Measurements from ENCODE around the gene TBR1.

Gene TBR1

GRCh38 chr2:161415034-161415986 is 787 bp upstream of the TBR1 start:
- peaks cover 86% of the 10 kb centered on the region for H3K27me3 ChIP-seq (ENCODE audit: control insufficient read depth, insufficient read depth, low read length)
- peaks cover 6% of the 10 kb centered on the region for H3K36me3 ChIP-seq (ENCODE audit: control insufficient read depth, insufficient read depth, low read length)
- no peak overlapping the region for H3K9ac ChIP-seq (ENCODE audit: low read depth, low read length)
- H3K27ac ChIP-seq (ENCODE audit: low read depth, low read length), result no peak overlapping the region
- H3K9me3 ChIP-seq (ENCODE audit: control insufficient read depth, insufficient read depth, low read length), result no peaks in the 10 kb centered on the region
- H3K4me1 ChIP-seq (ENCODE audit: control insufficient read depth, insufficient read depth, low read length), result peaks cover 41% of the 10 kb centered on the region
- H3K4me3 ChIP-seq (ENCODE audit: low read depth, low read length), result peak overlapping the region; percentile 60

GRCh38 chr2:161416708-161417437 is 776 bp downstream of the TBR1 start:
- H3K27me3 ChIP-seq (ENCODE audit: control insufficient read depth, insufficient read depth, low read length), result peaks cover 100% of the 10 kb centered on the region
- H3K9me3 ChIP-seq (ENCODE audit: control insufficient read depth, insufficient read depth, low read length), result no peaks in the 10 kb centered on the region
- H3K36me3 ChIP-seq (ENCODE audit: control insufficient read depth, insufficient read depth, low read length), result no peaks in the 10 kb centered on the region
- no peak overlapping the region for H3K27ac ChIP-seq (ENCODE audit: low read depth, low read length)
- H3K9ac ChIP-seq (ENCODE audit: low read depth, low read length), result no peak overlapping the region
- no peak overlapping the region for H3K4me3 ChIP-seq (ENCODE audit: low read depth, low read length)
- peaks cover 41% of the 10 kb centered on the region for H3K4me1 ChIP-seq (ENCODE audit: control insufficient read depth, insufficient read depth, low read length)

- no peak overlapping the region for H3K9ac ChIP-seq (ENCODE audit: low read depth, low read length)
- no peak overlapping the region for H3K27ac ChIP-seq (ENCODE audit: low read depth, low read length)
- H3K36me3 ChIP-seq (ENCODE audit: control insufficient read depth, insufficient read depth, low read length), result no peaks in the 10 kb centered on the region
- no peaks in the 10 kb centered on the region for H3K9me3 ChIP-seq (ENCODE audit: control insufficient read depth, insufficient read depth, low read length)
- H3K27me3 ChIP-seq (ENCODE audit: control insufficient read depth, insufficient read depth, low read length), result peaks cover 100% of the 10 kb centered on the region
- H3K4me3 ChIP-seq (ENCODE audit: low read depth, low read length), result no peak overlapping the region
- H3K4me1 ChIP-seq (ENCODE audit: control insufficient read depth, insufficient read depth, low read length), result peaks cover 41% of the 10 kb centered on the region
Measured at GRCh38 chr2:161417438-161418274, 1.6 kb downstream of the TBR1 start.

- no peak overlapping the region for H3K27ac ChIP-seq (ENCODE audit: low read depth, low read length)
- peaks cover 35% of the 10 kb centered on the region for H3K4me1 ChIP-seq (ENCODE audit: control insufficient read depth, insufficient read depth, low read length)
- peak overlapping the region; percentile 36 for H3K4me3 ChIP-seq (ENCODE audit: low read depth, low read length)
- H3K9ac ChIP-seq (ENCODE audit: low read depth, low read length), result no peak overlapping the region
- H3K9me3 ChIP-seq (ENCODE audit: control insufficient read depth, insufficient read depth, low read length), result no peaks in the 10 kb centered on the region
- no peaks in the 10 kb centered on the region for H3K36me3 ChIP-seq (ENCODE audit: control insufficient read depth, insufficient read depth, low read length)
- peaks cover 100% of the 10 kb centered on the region for H3K27me3 ChIP-seq (ENCODE audit: control insufficient read depth, insufficient read depth, low read length)
Measured at GRCh38 chr2:161418275-161418714, 2.2 kb downstream of the TBR1 start.

GRCh38 chr2:161418715-161419637 is 2.9 kb downstream of the TBR1 start:
- H3K4me3 ChIP-seq (ENCODE audit: low read depth, low read length), result peak overlapping the region; percentile 36
- H3K9ac ChIP-seq (ENCODE audit: low read depth, low read length), result no peak overlapping the region
- H3K9me3 ChIP-seq (ENCODE audit: control insufficient read depth, insufficient read depth, low read length), result no peaks in the 10 kb centered on the region
- H3K27me3 ChIP-seq (ENCODE audit: control insufficient read depth, insufficient read depth, low read length), result peaks cover 100% of the 10 kb centered on the region
- H3K4me1 ChIP-seq (ENCODE audit: control insufficient read depth, insufficient read depth, low read length), result peaks cover 28% of the 10 kb centered on the region
- no peak overlapping the region for H3K27ac ChIP-seq (ENCODE audit: low read depth, low read length)
- H3K36me3 ChIP-seq (ENCODE audit: control insufficient read depth, insufficient read depth, low read length), result no peaks in the 10 kb centered on the region

- Histone ChIP-seq H3K27ac (ENCODE audit: low read depth, low read length) (no peak overlapping the region), H3K27me3 (ENCODE audit: control insufficient read depth, insufficient read depth, low read length) (peaks cover 100% of the 10 kb centered on the region), H3K9me3 (ENCODE audit: control insufficient read depth, insufficient read depth, low read length) (no peaks in the 10 kb centered on the region), H3K36me3 (ENCODE audit: control insufficient read depth, insufficient read depth, low read length) (no peaks in the 10 kb centered on the region), H3K4me3 (ENCODE audit: low read depth, low read length) (no peak overlapping the region), H3K9ac (ENCODE audit: low read depth, low read length) (no peak overlapping the region), H3K4me1 (ENCODE audit: control insufficient read depth, insufficient read depth, low read length) (peaks cover 30% of the 10 kb centered on the region)
Measured at GRCh38 chr2:161419638-161420190, 3.6 kb downstream of the TBR1 start.

- H3K36me3 ChIP-seq (ENCODE audit: control insufficient read depth, insufficient read depth, low read length), result no peaks in the 10 kb centered on the region
- H3K4me3 ChIP-seq (ENCODE audit: low read depth, low read length), result no peak overlapping the region
- H3K9ac ChIP-seq (ENCODE audit: low read depth, low read length), result no peak overlapping the region
- no peak overlapping the region for H3K27ac ChIP-seq (ENCODE audit: low read depth, low read length)
- peaks cover 100% of the 10 kb centered on the region for H3K27me3 ChIP-seq (ENCODE audit: control insufficient read depth, insufficient read depth, low read length)
- peaks cover 23% of the 10 kb centered on the region for H3K4me1 ChIP-seq (ENCODE audit: control insufficient read depth, insufficient read depth, low read length)
- no peaks in the 10 kb centered on the region for H3K9me3 ChIP-seq (ENCODE audit: control insufficient read depth, insufficient read depth, low read length)
Measured at GRCh38 chr2:161420406-161421074, 4.4 kb downstream of the TBR1 start.

GRCh38 chr2:161421686-161422085 is 5.6 kb downstream of the TBR1 start:
- peaks cover 100% of the 10 kb centered on the region for H3K27me3 ChIP-seq (ENCODE audit: control insufficient read depth, insufficient read depth, low read length)
- H3K9me3 ChIP-seq (ENCODE audit: control insufficient read depth, insufficient read depth, low read length), result no peaks in the 10 kb centered on the region
- no peak overlapping the region for H3K9ac ChIP-seq (ENCODE audit: low read depth, low read length)
- H3K4me3 ChIP-seq (ENCODE audit: low read depth, low read length), result no peak overlapping the region
- H3K27ac ChIP-seq (ENCODE audit: low read depth, low read length), result no peak overlapping the region
- peaks cover 18% of the 10 kb centered on the region for H3K4me1 ChIP-seq (ENCODE audit: control insufficient read depth, insufficient read depth, low read length)
- no peaks in the 10 kb centered on the region for H3K36me3 ChIP-seq (ENCODE audit: control insufficient read depth, insufficient read depth, low read length)

- Histone ChIP-seq H3K27ac (ENCODE audit: low read depth, low read length) (no peak overlapping the region), H3K27me3 (ENCODE audit: control insufficient read depth, insufficient read depth, low read length) (peaks cover 100% of the 10 kb centered on the region), H3K9me3 (ENCODE audit: control insufficient read depth, insufficient read depth, low read length) (no peaks in the 10 kb centered on the region)
Measured at GRCh38 chr2:161422816-161423403, 6.8 kb downstream of the TBR1 start.

More at GRCh38 chr2:161422816-161423403, 6.8 kb downstream of the TBR1 start:
- Histone ChIP-seq H3K9ac (ENCODE audit: low read depth, low read length) (no peak overlapping the region), H3K4me1 (ENCODE audit: control insufficient read depth, insufficient read depth, low read length) (peaks cover 13% of the 10 kb centered on the region), H3K36me3 (ENCODE audit: control insufficient read depth, insufficient read depth, low read length) (no peaks in the 10 kb centered on the region), H3K4me3 (ENCODE audit: low read depth, low read length) (peak overlapping the region; percentile 62; the same call in 1 of the 2 replicates)

All from HUES48 (cell line).